GM18951 (cell line): ENCODE data around the gene RPL12.

Experiments used
- POLR2A ChIP-seq: IDR thresholded peaks from 4 replicates; pipeline ENCODE4 v1.6.1; 2011; ENCODE audit warnings: mild to moderate bottlenecking; ENCODE audit not compliant: insufficient read length, insufficient read depth; ENCODE audit errors: extremely low read depth
- in situ Hi-C: fragments of 300-500 bp; cut with MboI; formaldehyde crosslinking; loops from one replicate; pipeline ENCODE4 v1.12.0; 2022; ENCODE audit warnings: low sequenced_read_pairs, mixed read lengths, inconsistent platforms; ENCODE audit not compliant: unreplicated experiment

RPL12 gene

GRCh38 chr9:127399736-127400269, 51.4 kb downstream of the RPL12 start:
- in situ Hi-C loops = no loop called here

GRCh38 chr9:127398715-127399400, 52.3 kb downstream of the RPL12 start:
- TF ChIP-seq POLR2A = no peak
- in situ Hi-C loops = no loop called here

More at GRCh38 chr9:127399736-127400269, 51.4 kb downstream of the RPL12 start:
- no peak for TF ChIP-seq POLR2A

GRCh38 chr9:127398275-127398647, 52.9 kb downstream of the RPL12 start:
- no peak for TF ChIP-seq POLR2A
- in situ Hi-C loops = no loop called here
